Ascending aorta (tissue), 2 donors: ENCODE measurements around the gene PRPF19. TPM values are rescaled to one million over a fixed set of nuclear protein-coding genes. Genes with fewer than 3 reads are reported as not detected.
A peak's percentile ranks its signal among the peaks of the same experiment; 100 is the strongest.

Experiments used
- DNase-seq, 2 donors: peaks; one replicate each; pipeline ENCODE4 v3.0.0-alpha.2; 2019; ENCODE audit warnings: low spot score in 2 of 2
- H3K27ac ChIP-seq, 2 donors: fragments of 200-600 bp; sonication (generic); one replicate each; pipeline ENCODE4 v1.5.1; 2016 to 2017; ENCODE audit warnings: mild to moderate bottlenecking in 1 of 2
- H3K27me3 ChIP-seq: fragments of 200-600 bp; sonication (generic); one replicate; pipeline ENCODE4 v1.5.1; 2017
- H3K36me3 ChIP-seq, 2 donors: fragments of 200-600 bp; sonication (generic); one replicate each; pipeline ENCODE4 v1.5.1; 2016
- H3K4me1 ChIP-seq, 2 donors: fragments of 200-600 bp; sonication (generic); one replicate each; pipeline ENCODE4 v1.5.1; 2016 to 2017; ENCODE audit warnings: mild to moderate bottlenecking in 1 of 2
- H3K4me3 ChIP-seq, 2 donors: fragments of 200-600 bp; sonication (generic); one replicate each; pipeline ENCODE4 v1.5.1; 2016 to 2017; ENCODE audit warnings: mild to moderate bottlenecking in 1 of 2
- H3K9me3 ChIP-seq, 2 donors: fragments of 200-600 bp; sonication (generic); one replicate each; pipeline ENCODE4 v1.5.1; 2016
- intact Hi-C: fragments of 100-400 bp; cut with DNase I; formaldehyde crosslinking; loops from one replicate; pipeline ENCODE4 v1.15.1; 2023
- total RNA-seq: library from RNA; depleted of rRNA; stranded (reverse); fragments of >200 nt; gene quantifications from one replicate; pipeline ENCODE4 v1.1.0, GENCODE V29; 2016
- TF ChIP-seq, protein P1 (sequence below), 3 experiments: fragments of 200-600 bp in 2 of 3; fragments of 450-650 bp in 1 of 3; sonication (generic) in 2 of 3; IDR thresholded peaks; one replicate each; pipeline ENCODE4 v1.5.1; 2016 to 2019; ENCODE audit warnings: antibody characterized with exemption in 3 of 3, mild to moderate bottlenecking in 1 of 3, moderate library complexity in 1 of 3

The PRPF19 gene
- total RNA-seq, 1 donor from 2014 or later, result 61.6 TPM

DNA sequence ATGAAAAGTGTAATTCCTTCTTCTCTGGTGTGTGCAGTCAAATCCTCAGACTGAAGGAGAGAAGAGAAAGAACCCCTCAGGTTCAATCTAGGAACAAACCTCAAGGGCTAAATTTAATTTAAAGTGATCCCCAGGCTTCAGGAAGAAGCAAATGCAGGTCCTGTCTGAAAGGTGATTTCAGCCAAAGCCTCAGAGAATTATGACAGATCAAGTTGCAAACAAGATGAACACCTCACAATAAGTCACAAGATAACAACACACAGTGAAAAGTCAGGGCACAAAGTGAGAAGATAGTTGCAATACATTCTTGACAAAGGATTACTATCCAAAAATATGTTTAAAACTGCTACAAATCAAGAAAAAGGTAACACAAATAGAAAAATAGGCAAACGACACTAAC, 27.3 kb downstream of the PRPF19 start:
- no peak for DNase-seq
- Histone ChIP-seq H3K36me3 (peaks cover 5 to 10% of the 10 kb centered on the region in 2 donors), H3K4me3 (no peak overlapping the region), H3K27ac (peak overlapping the region; percentile 14 to 57), H3K27me3 (no peaks in the 10 kb centered on the region), H3K4me1 (peaks cover 0 to 4% of the 10 kb centered on the region in 2 donors), H3K9me3 (no peaks in the 10 kb centered on the region)
- intact Hi-C loops, result no loop called here
- TF ChIP-seq, protein P1, sequence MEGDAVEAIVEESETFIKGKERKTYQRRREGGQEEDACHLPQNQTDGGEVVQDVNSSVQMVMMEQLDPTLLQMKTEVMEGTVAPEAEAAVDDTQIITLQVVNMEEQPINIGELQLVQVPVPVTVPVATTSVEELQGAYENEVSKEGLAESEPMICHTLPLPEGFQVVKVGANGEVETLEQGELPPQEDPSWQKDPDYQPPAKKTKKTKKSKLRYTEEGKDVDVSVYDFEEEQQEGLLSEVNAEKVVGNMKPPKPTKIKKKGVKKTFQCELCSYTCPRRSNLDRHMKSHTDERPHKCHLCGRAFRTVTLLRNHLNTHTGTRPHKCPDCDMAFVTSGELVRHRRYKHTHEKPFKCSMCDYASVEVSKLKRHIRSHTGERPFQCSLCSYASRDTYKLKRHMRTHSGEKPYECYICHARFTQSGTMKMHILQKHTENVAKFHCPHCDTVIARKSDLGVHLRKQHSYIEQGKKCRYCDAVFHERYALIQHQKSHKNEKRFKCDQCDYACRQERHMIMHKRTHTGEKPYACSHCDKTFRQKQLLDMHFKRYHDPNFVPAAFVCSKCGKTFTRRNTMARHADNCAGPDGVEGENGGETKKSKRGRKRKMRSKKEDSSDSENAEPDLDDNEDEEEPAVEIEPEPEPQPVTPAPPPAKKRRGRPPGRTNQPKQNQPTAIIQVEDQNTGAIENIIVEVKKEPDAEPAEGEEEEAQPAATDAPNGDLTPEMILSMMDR (IDR thresholded peaks at IDR 0.05), result no peak

DNA sequence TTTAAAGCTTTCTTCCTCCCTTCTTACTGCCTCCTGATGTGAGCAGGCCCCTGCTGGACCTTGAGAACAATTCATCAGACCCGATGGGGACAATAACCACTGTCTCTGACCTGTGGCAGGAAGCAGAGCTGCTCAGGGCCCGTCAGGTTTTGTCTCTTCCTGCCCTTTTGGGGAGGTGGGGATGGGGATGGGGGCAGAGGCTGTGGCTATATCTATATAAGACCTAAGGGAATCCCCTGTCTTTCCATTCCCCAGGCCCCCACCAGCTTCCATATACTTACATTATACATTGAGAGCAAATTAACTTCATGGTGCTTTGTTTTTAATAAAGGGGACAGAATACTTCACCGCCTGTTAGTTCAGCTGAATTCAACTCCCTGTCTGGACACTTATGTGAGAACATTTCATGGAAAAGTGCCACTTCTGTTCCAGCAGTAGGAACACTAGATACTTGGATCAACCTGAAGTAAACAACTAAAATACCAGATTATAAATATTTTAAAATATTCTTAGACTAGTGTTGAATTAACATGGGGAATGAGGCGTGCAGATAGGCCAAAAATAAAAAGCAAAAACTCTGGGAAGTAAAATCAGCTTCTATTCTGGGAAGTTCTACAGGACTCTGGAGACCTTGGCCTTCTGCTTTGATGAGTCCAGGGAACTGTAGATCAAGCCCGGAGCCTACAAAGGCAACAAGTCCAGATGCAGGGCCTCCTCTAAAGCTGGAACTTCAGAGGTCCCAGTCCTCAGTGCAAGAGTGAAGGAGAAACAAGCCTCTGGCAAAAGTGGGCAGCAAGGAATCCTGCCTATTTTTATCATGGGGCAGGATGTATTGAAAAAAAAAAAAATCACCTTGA, 27.9 kb downstream of the PRPF19 start:
- TF ChIP-seq, protein P1 (IDR thresholded peaks at IDR 0.05), result no peak
- intact Hi-C loops, result no loop called here
- Histone ChIP-seq H3K36me3 (peaks cover 5 to 10% of the 10 kb centered on the region in 2 donors), H3K27me3 (no peaks in the 10 kb centered on the region), H3K4me3 (no peak overlapping the region), H3K9me3 (no peaks in the 10 kb centered on the region), H3K27ac (peak overlapping the region; percentile 14 to 57), H3K4me1 (peaks cover 0 to 4% of the 10 kb centered on the region in 2 donors)
- DNase-seq, result peak in 1 of 2 donors; percentile 53

DNA sequence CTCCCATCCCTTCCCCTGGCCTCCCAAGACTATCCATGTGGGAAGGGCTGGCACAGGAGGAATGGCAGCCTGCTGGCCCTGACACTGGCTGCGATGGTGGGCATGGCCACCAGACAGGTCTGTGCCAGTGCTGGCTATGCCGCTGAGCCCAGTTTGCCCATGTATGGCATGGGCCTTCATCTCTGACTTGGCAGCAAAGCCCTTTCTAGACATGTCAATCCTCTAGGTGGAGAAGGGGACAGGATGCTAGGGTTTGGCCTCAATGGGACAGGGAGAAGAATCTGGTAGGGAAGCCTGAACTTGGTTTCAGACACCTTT, 30.3 kb downstream of the PRPF19 start:
- no peaks in the 10 kb centered on the region for H3K27me3 ChIP-seq
- H3K4me1 ChIP-seq, result peaks cover 0 to 4% of the 10 kb centered on the region in 2 donors
- intact Hi-C loops, result no loop called here
- peak in 1 of 2 donors; percentile 31 for DNase-seq
- no peak overlapping the region for H3K4me3 ChIP-seq
- H3K27ac ChIP-seq, result no peak overlapping the region
- H3K9me3 ChIP-seq, result no peaks in the 10 kb centered on the region
- TF ChIP-seq, protein P1 (IDR thresholded peaks at IDR 0.05), result no peak
- H3K36me3 ChIP-seq, result peaks cover 5 to 7% of the 10 kb centered on the region in 2 donors

DNA sequence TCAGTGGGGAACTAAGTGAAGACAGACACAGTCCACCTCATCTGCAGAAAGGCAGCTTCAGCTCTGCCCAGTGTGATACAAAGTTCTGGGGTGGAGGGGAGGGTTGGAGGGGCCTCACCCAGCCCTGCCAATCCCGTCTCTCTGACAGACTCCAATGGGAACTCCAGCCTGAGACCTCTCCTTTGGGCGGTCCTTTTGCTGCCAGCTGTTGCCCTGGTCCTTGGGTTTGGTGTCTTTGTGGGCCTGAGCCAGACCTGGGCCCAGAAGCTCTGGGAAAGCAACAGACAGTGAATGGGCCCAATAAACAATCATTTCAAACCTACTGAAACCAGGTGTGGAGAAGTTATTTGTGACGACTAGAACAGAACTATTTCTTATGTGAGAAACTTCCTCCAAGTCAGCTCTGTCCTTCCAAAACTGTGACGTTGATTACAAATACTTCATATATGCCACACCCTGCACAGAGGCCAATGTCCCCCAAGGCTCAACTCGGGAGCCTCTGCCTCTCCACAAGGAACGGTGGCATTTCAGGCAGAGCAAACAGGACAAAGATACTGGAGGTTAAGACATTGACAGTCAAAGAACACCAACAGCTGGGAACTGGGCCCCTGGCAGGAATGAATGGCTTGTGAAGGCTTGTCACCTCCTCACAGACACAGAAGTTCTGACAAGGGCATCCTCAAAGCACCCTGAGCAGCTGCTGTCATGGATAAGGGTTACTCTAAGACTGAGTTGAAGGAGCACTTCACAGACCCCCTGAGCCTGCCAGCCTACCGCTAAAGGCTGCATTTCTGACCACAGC, 30.8 kb downstream of the PRPF19 start:
- Histone ChIP-seq H3K27me3 (no peaks in the 10 kb centered on the region), H3K36me3 (peaks cover 3 to 5% of the 10 kb centered on the region in 2 donors), H3K4me1 (peaks cover 0 to 4% of the 10 kb centered on the region in 2 donors), H3K27ac (no peak overlapping the region), H3K9me3 (no peaks in the 10 kb centered on the region), H3K4me3 (no peak overlapping the region)
- intact Hi-C loops, result no loop called here
- TF ChIP-seq, protein P1 (IDR thresholded peaks at IDR 0.05), result no peak
- DNase-seq, result no peak

DNA sequence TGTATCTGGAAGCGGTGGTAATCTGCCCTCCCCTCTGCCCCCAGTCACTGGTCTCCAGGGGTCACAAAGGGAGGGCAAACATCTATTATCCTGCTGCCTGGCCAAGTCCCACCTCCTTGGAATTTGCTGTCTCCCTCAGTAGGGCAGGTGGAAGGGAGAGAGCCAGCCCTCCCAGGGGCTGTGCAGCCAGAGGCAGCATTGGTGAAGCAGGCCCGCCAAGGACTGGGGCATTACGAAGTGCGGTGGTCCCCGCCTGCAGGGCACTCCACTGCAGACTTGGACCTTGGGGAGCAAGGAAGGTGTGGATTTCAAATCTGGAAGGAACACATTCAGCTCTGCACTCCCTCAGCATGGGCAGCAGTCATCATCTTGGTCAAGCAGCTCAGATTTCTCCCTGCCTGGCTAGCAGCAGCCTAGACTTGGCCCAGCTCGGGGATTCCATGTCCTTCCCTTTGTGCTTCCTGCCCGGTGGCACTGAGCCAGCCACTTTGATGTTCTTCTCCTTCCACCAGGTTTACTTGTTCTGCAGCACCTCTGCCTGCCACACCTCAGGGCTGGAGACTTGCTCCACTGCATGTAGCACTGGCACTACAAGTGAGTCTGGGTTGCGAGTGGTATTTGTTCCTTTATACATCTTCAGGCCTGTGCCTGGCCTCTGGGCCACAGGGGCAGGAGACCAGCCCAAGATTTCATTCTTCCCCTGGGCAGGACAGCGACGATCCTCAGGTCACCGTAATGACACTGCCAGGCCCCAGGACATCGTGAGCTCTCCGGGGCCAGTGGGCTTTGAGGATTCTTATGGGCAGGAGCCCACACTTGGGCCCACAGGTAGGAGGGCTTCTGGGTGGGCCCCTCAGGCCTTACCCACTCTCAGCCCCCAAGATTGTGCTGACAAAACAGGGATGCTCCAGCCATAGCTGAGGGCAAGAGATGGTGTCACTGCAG, 31.7 kb downstream of the PRPF19 start:
- peak in 1 of 2 donors; percentile 52 for DNase-seq
- Histone ChIP-seq H3K27me3 (no peaks in the 10 kb centered on the region), H3K27ac (no peak overlapping the region), H3K4me1 (peaks cover 0 to 4% of the 10 kb centered on the region in 2 donors), H3K9me3 (no peaks in the 10 kb centered on the region), H3K36me3 (peaks cover 0 to 5% of the 10 kb centered on the region in 2 donors), H3K4me3 (no peak overlapping the region)
- intact Hi-C loops, result no loop called here
- TF ChIP-seq, protein P1 (IDR thresholded peaks at IDR 0.05), result no peak
